Measurements from ENCODE around the gene BEST3.

DNA sequence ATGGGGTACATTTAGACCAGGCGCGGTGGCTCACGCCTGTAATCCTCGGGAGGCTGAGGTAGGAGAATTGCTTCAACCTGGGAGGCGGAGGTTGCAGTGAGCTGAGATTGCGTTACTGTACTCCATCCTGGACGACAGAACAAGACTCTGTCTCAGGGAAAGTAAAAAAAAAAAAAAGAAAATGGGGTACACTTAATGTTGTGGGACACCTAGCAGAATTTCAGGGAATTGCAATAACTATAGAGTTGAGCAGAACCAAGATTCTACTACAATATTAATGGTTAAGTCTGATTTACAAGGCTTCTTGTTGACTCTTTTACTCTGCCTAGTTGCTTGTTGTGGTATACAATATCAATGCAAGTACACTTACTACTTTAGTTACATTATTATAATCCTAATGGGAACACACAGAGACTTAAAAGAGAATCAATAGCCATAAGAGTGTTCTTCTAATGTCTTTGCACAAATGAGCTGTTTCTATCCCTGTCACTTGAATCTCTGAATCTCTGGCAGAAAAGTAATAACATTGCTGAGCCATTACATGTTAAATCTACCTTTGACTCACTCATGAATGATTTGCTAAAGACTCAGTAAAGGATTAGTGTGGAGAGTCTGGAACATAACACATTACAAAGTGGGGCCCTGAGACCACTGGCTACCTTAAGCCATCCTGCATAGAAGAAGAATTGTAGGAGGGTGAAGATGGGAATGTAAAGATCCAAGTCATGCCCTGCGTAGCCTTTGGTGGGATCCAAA lies 22.7 kb downstream of the BEST3 start:
- TF ChIP-seq, protein P1, sequence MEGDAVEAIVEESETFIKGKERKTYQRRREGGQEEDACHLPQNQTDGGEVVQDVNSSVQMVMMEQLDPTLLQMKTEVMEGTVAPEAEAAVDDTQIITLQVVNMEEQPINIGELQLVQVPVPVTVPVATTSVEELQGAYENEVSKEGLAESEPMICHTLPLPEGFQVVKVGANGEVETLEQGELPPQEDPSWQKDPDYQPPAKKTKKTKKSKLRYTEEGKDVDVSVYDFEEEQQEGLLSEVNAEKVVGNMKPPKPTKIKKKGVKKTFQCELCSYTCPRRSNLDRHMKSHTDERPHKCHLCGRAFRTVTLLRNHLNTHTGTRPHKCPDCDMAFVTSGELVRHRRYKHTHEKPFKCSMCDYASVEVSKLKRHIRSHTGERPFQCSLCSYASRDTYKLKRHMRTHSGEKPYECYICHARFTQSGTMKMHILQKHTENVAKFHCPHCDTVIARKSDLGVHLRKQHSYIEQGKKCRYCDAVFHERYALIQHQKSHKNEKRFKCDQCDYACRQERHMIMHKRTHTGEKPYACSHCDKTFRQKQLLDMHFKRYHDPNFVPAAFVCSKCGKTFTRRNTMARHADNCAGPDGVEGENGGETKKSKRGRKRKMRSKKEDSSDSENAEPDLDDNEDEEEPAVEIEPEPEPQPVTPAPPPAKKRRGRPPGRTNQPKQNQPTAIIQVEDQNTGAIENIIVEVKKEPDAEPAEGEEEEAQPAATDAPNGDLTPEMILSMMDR (IDR thresholded peaks at IDR 0.05; ENCODE audit: low read depth, low read length): no peak
- no peak for TF ChIP-seq POLR2A (IDR thresholded peaks at IDR 0.05; ENCODE audit: extremely low read depth, insufficient read length)
- no peak for TF ChIP-seq MYC (IDR thresholded peaks at IDR 0.05; ENCODE audit: low read depth, low read length)
- TF ChIP-seq, protein P2, sequence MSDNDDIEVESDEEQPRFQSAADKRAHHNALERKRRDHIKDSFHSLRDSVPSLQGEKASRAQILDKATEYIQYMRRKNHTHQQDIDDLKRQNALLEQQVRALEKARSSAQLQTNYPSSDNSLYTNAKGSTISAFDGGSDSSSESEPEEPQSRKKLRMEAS (IDR thresholded peaks at IDR 0.05; ENCODE audit: low read depth, low read length): no peak
